Measurements from ENCODE around the gene CDIP1.
"Not testable (repeated sequence)": the region's sequence is repeated elsewhere in the genome, so short reads cannot be mapped to it uniquely, and the experiment has no call there.

Gene CDIP1

DNA sequence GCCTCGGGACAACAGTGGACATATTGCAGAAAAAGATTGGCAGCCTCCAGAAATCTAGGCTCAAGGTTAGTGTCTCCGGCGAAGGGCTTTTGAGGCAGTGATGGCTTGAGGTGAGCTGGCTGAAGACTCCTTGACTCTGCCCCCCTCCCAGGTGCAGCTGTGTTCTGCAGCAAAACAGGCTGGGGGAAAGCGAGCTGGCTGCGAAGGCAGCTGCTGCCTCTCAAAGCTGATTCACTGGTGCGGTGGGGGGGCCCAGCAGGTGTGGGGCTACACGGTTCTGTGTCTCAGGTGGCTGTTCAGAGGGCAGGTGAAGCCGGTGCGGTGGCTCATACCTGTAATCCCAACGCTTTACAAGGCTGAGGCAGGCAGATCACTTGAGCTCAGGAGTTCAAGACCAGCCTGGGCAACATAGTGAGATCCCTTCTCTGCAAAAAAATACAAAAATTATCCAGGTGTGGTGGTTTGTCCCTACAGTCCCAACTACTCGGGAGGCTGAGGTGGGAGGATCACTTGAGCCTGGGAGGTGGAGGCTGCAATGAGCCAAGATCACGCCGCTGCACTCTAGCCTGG is 40.5 kb upstream of the CDIP1 start:
- Histone ChIP-seq H3K9me3 (ENCODE audit: insufficient read depth, low read depth, low read length) (peaks cover 2% of the 10 kb centered on the region), H3K79me1 (ENCODE audit: low read length) (no peaks in the 10 kb centered on the region), H2AFZ (ENCODE audit: insufficient read depth, low read length, poor library complexity) (no peak overlapping the region), H4K91ac (ENCODE audit: low read depth, low read length) (no peak overlapping the region), H3K14ac (ENCODE audit: low read length) (no peak overlapping the region), H4K8ac (ENCODE audit: low read depth, low read length) (no peak overlapping the region), H3K9ac (ENCODE audit: low read length) (no peak overlapping the region), H3K4me1 (ENCODE audit: control insufficient read depth in 1 of 2, insufficient read depth in 2 of 2, low read length in 2 of 2) (no peaks in the 10 kb centered on the region), H4K12ac (ENCODE audit: low read depth, low read length) (no peak overlapping the region), H2BK12ac (ENCODE audit: low read length) (no peak overlapping the region), H3K4ac (ENCODE audit: low read depth, low read length) (no peak overlapping the region), H3K27ac (ENCODE audit: low read depth, low read length) (no peak overlapping the region), H3K18ac (ENCODE audit: low read length) (no peak overlapping the region), H3K36me3 (ENCODE audit: control insufficient read depth in 1 of 2, insufficient read depth in 2 of 2, low read length in 2 of 2) (no peaks in the 10 kb centered on the region), H2BK120ac (ENCODE audit: insufficient read depth, low read length, poor library complexity) (no peak overlapping the region), H3K27me3 (ENCODE audit: insufficient read depth, low read length) (no peaks in the 10 kb centered on the region), H3K23ac (ENCODE audit: low read length) (no peak overlapping the region), H3K4me2 (ENCODE audit: low read length) (no peak overlapping the region), H2AK5ac (ENCODE audit: low read length) (no peak overlapping the region), H2BK5ac (ENCODE audit: low read depth, low read length, poor library complexity) (no peak overlapping the region), H3K4me3 (ENCODE audit: low read depth, low read length) (no peak overlapping the region), H3K79me2 (ENCODE audit: control insufficient read depth, insufficient read depth, low read length, poor library complexity) (no peaks in the 10 kb centered on the region)
- no CpG with 5 or more reads among the region's 13 CpGs for WGBS (ENCODE audit: extremely low coverage, insufficient coverage, insufficient read length)
- DNase-seq, result no peak

DNA sequence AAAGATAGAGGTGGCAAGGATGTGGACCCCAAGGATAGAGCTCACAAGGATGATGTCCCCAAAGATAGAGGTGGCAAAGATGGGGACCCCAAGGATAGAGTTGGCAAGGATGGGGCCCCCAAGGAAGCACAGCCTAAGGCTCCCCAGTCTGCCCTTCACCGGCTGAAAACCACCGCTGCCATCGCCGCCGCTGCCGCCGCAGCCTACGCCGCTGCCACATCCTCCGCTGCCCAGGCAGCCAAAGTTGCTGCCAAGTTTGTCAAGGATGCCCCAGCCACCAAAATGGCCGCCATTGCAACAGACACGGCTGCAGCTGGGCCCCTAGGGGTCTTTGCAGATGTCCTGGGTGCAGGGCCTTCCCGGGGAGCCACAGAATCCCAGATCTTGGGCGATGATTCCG is 37.4 kb upstream of the CDIP1 start:
- Histone ChIP-seq H3K14ac (ENCODE audit: low read length) (no peak overlapping the region), H3K36me3 (ENCODE audit: control insufficient read depth in 1 of 2, insufficient read depth in 2 of 2, low read length in 2 of 2) (no peaks in the 10 kb centered on the region), H3K4me1 (ENCODE audit: control insufficient read depth in 1 of 2, insufficient read depth in 2 of 2, low read length in 2 of 2) (no peaks in the 10 kb centered on the region), H4K8ac (ENCODE audit: low read depth, low read length) (no peak overlapping the region), H3K4me3 (ENCODE audit: low read depth, low read length) (no peak overlapping the region), H3K4ac (ENCODE audit: low read depth, low read length) (no peak overlapping the region), H3K4me2 (ENCODE audit: low read length) (no peak overlapping the region), H3K23ac (ENCODE audit: low read length) (no peak overlapping the region), H3K9me3 (ENCODE audit: insufficient read depth, low read depth, low read length) (peaks cover 2% of the 10 kb centered on the region), H4K12ac (ENCODE audit: low read depth, low read length) (no peak overlapping the region), H3K18ac (ENCODE audit: low read length) (no peak overlapping the region), H4K91ac (ENCODE audit: low read depth, low read length) (no peak overlapping the region), H3K9ac (ENCODE audit: low read length) (no peak overlapping the region), H2BK5ac (ENCODE audit: low read depth, low read length, poor library complexity) (no peak overlapping the region), H2AK5ac (ENCODE audit: low read length) (no peak overlapping the region), H2AFZ (ENCODE audit: insufficient read depth, low read length, poor library complexity) (no peak overlapping the region), H2BK12ac (ENCODE audit: low read length) (no peak overlapping the region), H3K79me1 (ENCODE audit: low read length) (no peaks in the 10 kb centered on the region), H2BK120ac (ENCODE audit: insufficient read depth, low read length, poor library complexity) (no peak overlapping the region), H3K79me2 (ENCODE audit: control insufficient read depth, insufficient read depth, low read length, poor library complexity) (no peaks in the 10 kb centered on the region), H3K27ac (ENCODE audit: low read depth, low read length) (no peak overlapping the region), H3K27me3 (ENCODE audit: insufficient read depth, low read length) (no peaks in the 10 kb centered on the region)
- WGBS (ENCODE audit: extremely low coverage, insufficient coverage, insufficient read length), result no CpG with 5 or more reads among the region's 15 CpGs
- no peak for DNase-seq

DNA sequence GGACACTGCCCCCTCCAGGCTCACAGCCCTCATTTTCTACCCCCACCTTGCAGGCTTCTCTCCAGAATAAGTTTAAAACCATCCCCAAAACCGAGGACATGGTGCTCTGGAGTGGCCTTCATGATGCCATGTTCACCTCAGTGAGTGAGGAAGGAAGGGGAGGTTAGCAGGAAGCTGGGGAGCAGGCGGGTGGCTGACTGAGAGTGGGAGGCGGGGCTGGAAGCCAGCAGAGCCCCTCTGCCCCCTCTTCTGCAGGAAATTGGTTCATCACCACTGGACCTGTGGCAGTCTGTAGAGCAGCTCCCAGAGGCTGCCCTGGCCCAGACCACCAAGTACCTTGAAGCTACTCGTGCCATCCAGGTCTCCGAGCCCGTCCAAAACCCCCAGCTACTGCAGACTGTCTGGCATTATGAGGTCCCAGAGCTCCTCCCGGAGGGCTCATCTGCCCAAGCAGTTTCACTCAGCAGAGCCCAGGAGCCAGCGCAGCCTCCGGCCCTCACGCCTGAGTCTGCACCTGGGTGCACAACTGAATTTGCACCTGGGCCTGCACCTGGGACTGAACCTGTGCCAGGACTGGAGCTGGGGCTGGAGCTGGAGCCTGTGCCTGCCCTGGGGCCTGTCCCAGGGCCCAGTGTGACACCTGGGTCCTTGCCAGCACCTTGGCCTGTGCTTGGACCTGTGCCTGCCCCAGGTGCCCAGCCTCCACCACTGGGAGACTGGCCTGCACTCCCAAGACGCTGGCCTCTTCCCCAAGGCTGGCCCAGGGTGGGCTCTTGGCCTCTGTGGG is 36.5 kb upstream of the CDIP1 start:
- H3K18ac ChIP-seq (ENCODE audit: low read length), result no peak overlapping the region
- no peak overlapping the region for H3K4me3 ChIP-seq (ENCODE audit: low read depth, low read length)
- no peak overlapping the region for H4K8ac ChIP-seq (ENCODE audit: low read depth, low read length)
- no peak overlapping the region for H2BK120ac ChIP-seq (ENCODE audit: insufficient read depth, low read length, poor library complexity)
- H3K79me2 ChIP-seq (ENCODE audit: control insufficient read depth, insufficient read depth, low read length, poor library complexity), result no peaks in the 10 kb centered on the region
- H2AK5ac ChIP-seq (ENCODE audit: low read length), result no peak overlapping the region
- H3K23ac ChIP-seq (ENCODE audit: low read length), result no peak overlapping the region
- no CpG with 5 or more reads among the region's 11 CpGs for WGBS (ENCODE audit: extremely low coverage, insufficient coverage, insufficient read length)
- DNase-seq, result no peak
- no peaks in the 10 kb centered on the region for H3K36me3 ChIP-seq (ENCODE audit: control insufficient read depth in 1 of 2, insufficient read depth in 2 of 2, low read length in 2 of 2)
- H2BK12ac ChIP-seq (ENCODE audit: low read length), result no peak overlapping the region
- no peaks in the 10 kb centered on the region for H3K79me1 ChIP-seq (ENCODE audit: low read length)
- H3K9me3 ChIP-seq (ENCODE audit: insufficient read depth, low read depth, low read length), result peaks cover 2% of the 10 kb centered on the region
- no peak overlapping the region for H2AFZ ChIP-seq (ENCODE audit: insufficient read depth, low read length, poor library complexity)
- no peak overlapping the region for H3K4me2 ChIP-seq (ENCODE audit: low read length)
- H3K9ac ChIP-seq (ENCODE audit: low read length), result no peak overlapping the region
- H3K14ac ChIP-seq (ENCODE audit: low read length), result no peak overlapping the region
- H3K4ac ChIP-seq (ENCODE audit: low read depth, low read length), result no peak overlapping the region
- H3K27me3 ChIP-seq (ENCODE audit: insufficient read depth, low read length), result no peaks in the 10 kb centered on the region
- H4K91ac ChIP-seq (ENCODE audit: low read depth, low read length), result no peak overlapping the region
- no peaks in the 10 kb centered on the region for H3K4me1 ChIP-seq (ENCODE audit: control insufficient read depth in 1 of 2, insufficient read depth in 2 of 2, low read length in 2 of 2)
- no peak overlapping the region for H3K27ac ChIP-seq (ENCODE audit: low read depth, low read length)
- no peak overlapping the region for H4K12ac ChIP-seq (ENCODE audit: low read depth, low read length)
- H2BK5ac ChIP-seq (ENCODE audit: low read depth, low read length, poor library complexity), result no peak overlapping the region

DNA sequence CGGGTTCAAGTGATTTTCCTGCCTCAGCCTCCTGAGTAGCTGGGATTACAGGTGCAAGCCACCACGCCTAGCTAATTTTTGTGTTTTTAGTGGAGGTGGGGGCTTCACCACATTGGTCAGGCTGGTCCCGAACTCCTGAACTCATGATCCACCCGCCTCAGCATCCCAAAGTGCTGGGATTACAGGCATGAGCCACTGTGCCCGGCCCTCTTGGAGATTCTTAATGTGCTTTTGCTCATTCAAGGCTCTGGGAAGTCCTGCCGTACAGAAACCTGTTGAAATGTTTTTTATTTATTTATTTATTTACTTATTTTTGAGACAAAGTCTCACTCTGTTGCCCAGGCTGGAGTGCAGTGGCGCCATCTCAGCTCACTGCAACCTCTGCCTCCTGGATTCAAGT is 35.4 kb upstream of the CDIP1 start:
- not testable (repeated sequence) for H3K36me3 ChIP-seq (ENCODE audit: control insufficient read depth in 1 of 2, insufficient read depth in 2 of 2, low read length in 2 of 2); H3K9ac ChIP-seq (ENCODE audit: low read length); H3K14ac ChIP-seq (ENCODE audit: low read length); DNase-seq; H4K91ac ChIP-seq (ENCODE audit: low read depth, low read length); H3K18ac ChIP-seq (ENCODE audit: low read length); H3K79me1 ChIP-seq (ENCODE audit: low read length); H3K23ac ChIP-seq (ENCODE audit: low read length); H2AFZ ChIP-seq (ENCODE audit: insufficient read depth, low read length, poor library complexity); H3K4me1 ChIP-seq (ENCODE audit: control insufficient read depth in 1 of 2, insufficient read depth in 2 of 2, low read length in 2 of 2); H3K9me3 ChIP-seq (ENCODE audit: insufficient read depth, low read depth, low read length); H3K4me3 ChIP-seq (ENCODE audit: low read depth, low read length); H3K4me2 ChIP-seq (ENCODE audit: low read length); H4K8ac ChIP-seq (ENCODE audit: low read depth, low read length); H3K27me3 ChIP-seq (ENCODE audit: insufficient read depth, low read length); H4K12ac ChIP-seq (ENCODE audit: low read depth, low read length); H2BK5ac ChIP-seq (ENCODE audit: low read depth, low read length, poor library complexity); H2BK12ac ChIP-seq (ENCODE audit: low read length); H3K79me2 ChIP-seq (ENCODE audit: control insufficient read depth, insufficient read depth, low read length, poor library complexity); H2BK120ac ChIP-seq (ENCODE audit: insufficient read depth, low read length, poor library complexity); H3K4ac ChIP-seq (ENCODE audit: low read depth, low read length); H2AK5ac ChIP-seq (ENCODE audit: low read length); H3K27ac ChIP-seq (ENCODE audit: low read depth, low read length)
- no CpG with 5 or more reads among the region's 7 CpGs for WGBS (ENCODE audit: extremely low coverage, insufficient coverage, insufficient read length)
